Neural cell (in vitro differentiated cells): ENCODE results near the gene CES2. TPM values are rescaled to one million over a fixed set of nuclear protein-coding genes. Genes with fewer than 3 reads are reported as not detected.

Experiments used
- H2AFZ ChIP-seq: fragments of 200-600, 300-800 bp; sonication (generic), shearing (Covaris generic); 2 replicates; pipeline ENCODE4 v1.6.0; 2014; ENCODE audit warnings: low read depth, mild to moderate bottlenecking, antibody characterized with exemption, low read length, moderate library complexity
- H3F3A ChIP-seq: fragments of 200-600 bp; shearing (Covaris generic); 2 replicates; pipeline ENCODE4 v1.6.1; 2016; ENCODE audit warnings: mild to moderate bottlenecking, moderate library complexity, mixed read lengths, antibody characterized with exemption, low read length; ENCODE audit not compliant: insufficient read depth, poor library complexity, severe bottlenecking
- H3K27ac ChIP-seq: fragments of 200-600, 300-800 bp; sonication (generic), shearing (Covaris generic); 2 replicates; pipeline ENCODE4 v1.5.1; 2014; ENCODE audit warnings: mild to moderate bottlenecking, low read length, moderate library complexity
- H3K27me3 ChIP-seq: fragments of 300-800, 200-600 bp; sonication (generic), shearing (Covaris generic); 2 replicates; pipeline ENCODE4 v1.6.0; 2014; ENCODE audit warnings: mild to moderate bottlenecking, low read depth, low read length, moderate library complexity; ENCODE audit not compliant: insufficient read depth
- H3K36me3 ChIP-seq: fragments of 300-800, 200-600 bp; sonication (generic), shearing (Covaris generic); 2 replicates; pipeline ENCODE4 v1.5.1; 2014; ENCODE audit warnings: mild to moderate bottlenecking, antibody characterized with exemption, low read length, moderate library complexity; ENCODE audit not compliant: insufficient read depth
- H3K4me2 ChIP-seq: fragments of 300-800, 200-600 bp; sonication (generic), shearing (Covaris generic); 2 replicates; pipeline ENCODE4 v1.6.0; 2014; ENCODE audit warnings: mild to moderate bottlenecking, low read length
- H3K4me3 ChIP-seq: fragments of 300-800, 200-600 bp; sonication (generic), shearing (Covaris generic); 2 replicates; pipeline ENCODE4 v1.5.1; 2014; ENCODE audit warnings: mild to moderate bottlenecking, low read length, moderate library complexity
- H3K79me2 ChIP-seq: fragments of 200-600 bp; shearing (Covaris generic); replicated peaks from 2 replicates; pipeline ENCODE4 v1.6.0; 2014; ENCODE audit warnings: mild to moderate bottlenecking, low read length, moderate library complexity; ENCODE audit not compliant: insufficient read depth
- H3K9ac ChIP-seq: fragments of 300-800, 200-600 bp; sonication (generic), shearing (Covaris generic); 2 replicates; pipeline ENCODE4 v1.6.1; 2016; ENCODE audit warnings: mild to moderate bottlenecking, low read length, mixed read lengths
- H3K9me2 ChIP-seq: fragments of 200-600 bp; shearing (Covaris generic); 2 replicates; pipeline ENCODE4 v1.6.1; 2016; ENCODE audit warnings: mild to moderate bottlenecking, low read length, mixed read lengths; ENCODE audit not compliant: insufficient read depth
- H3K9me3 ChIP-seq: fragments of 200-600, 300-800 bp; sonication (generic), shearing (Covaris generic); 2 replicates; pipeline ENCODE4 v1.6.1; 2016; ENCODE audit warnings: mild to moderate bottlenecking, mixed run types, low read length, moderate library complexity, mixed read lengths
- H4K20me1 ChIP-seq: fragments of 200-600 bp; shearing (Covaris generic); 2 replicates; pipeline ENCODE4 v1.6.1; 2016; ENCODE audit warnings: mild to moderate bottlenecking, mixed run types; ENCODE audit not compliant: insufficient read depth
- EP300 ChIP-seq: fragments of 450-650 bp; conservative IDR thresholded peaks from 2 replicates; pipeline ENCODE4 v1.6.1; 2014; ENCODE audit warnings: antibody characterized with exemption, mild to moderate bottlenecking, moderate library complexity; ENCODE audit not compliant: poor library complexity, severe bottlenecking
- EZH2 ChIP-seq: fragments of 200-600, 300-800 bp; shearing (Covaris generic), sonication (generic); IDR thresholded peaks from 2 replicates; pipeline ENCODE4 v1.6.1; 2014; ENCODE audit warnings: antibody characterized with exemption, low read length, borderline replicate concordance, mild to moderate bottlenecking; ENCODE audit not compliant: insufficient read depth, poor library complexity, severe bottlenecking
- MXI1 ChIP-seq: fragments of 450-650 bp; conservative IDR thresholded peaks from 2 replicates; pipeline ENCODE4 v1.6.1; 2014; ENCODE audit warnings: antibody characterized with exemption, mild to moderate bottlenecking; ENCODE audit not compliant: poor library complexity, severe bottlenecking
- POLR2AphosphoS5 ChIP-seq: IDR thresholded peaks from 2 replicates; pipeline ENCODE4 v1.6.1; 2012
- RAD21 ChIP-seq: fragments of 450-650 bp; conservative IDR thresholded peaks from 2 replicates; pipeline ENCODE4 v1.6.1; 2014; ENCODE audit warnings: antibody characterized with exemption, mild to moderate bottlenecking, moderate library complexity
- SMC3 ChIP-seq: fragments of 450-650 bp; conservative IDR thresholded peaks from 2 replicates; pipeline ENCODE4 v1.6.1; 2014; ENCODE audit warnings: antibody characterized with exemption, mild to moderate bottlenecking, moderate library complexity; ENCODE audit not compliant: poor library complexity
- TAF1 ChIP-seq: IDR thresholded peaks from 2 replicates; pipeline ENCODE4 v1.6.1; 2012; ENCODE audit warnings: low read depth
- polyA plus RNA-seq: library from polyadenylated mRNA; depleted of rRNA; stranded (reverse); fragments of >200 nt; gene quantifications from 2 replicates; pipeline ENCODE4 v1.2.3, GENCODE V29; 2014
- TF ChIP-seq, protein P1 (sequence below): IDR thresholded peaks from 2 replicates; pipeline ENCODE4 v1.6.1; 2012; ENCODE audit warnings: borderline replicate concordance
- TF ChIP-seq, protein P2 (sequence below): fragments of 450-650 bp; IDR thresholded peaks from 2 replicates; pipeline ENCODE4 v1.5.1; 2014; ENCODE audit warnings: antibody characterized with exemption, mild to moderate bottlenecking, moderate library complexity; ENCODE audit not compliant: poor library complexity, severe bottlenecking

Gene CES2
- polyA plus RNA-seq, 1 donor from 2014 or later: 22.9 TPM

DNA sequence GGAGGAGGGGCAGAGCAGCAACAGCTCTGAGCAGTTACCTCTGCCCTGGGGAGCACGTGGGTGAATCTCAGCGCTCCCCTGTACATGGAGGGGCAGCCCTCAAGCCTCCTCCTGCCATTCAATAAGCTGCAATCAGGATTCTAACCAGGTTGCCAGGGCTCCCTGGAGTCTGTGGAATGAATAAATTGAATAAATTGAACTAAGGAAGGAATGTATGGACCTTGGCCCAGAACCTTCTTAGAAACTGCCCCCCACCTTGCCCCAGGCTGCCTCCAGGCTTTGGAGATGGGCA lies 15.1 kb upstream of the CES2 start:
- TF ChIP-seq, protein P1, sequence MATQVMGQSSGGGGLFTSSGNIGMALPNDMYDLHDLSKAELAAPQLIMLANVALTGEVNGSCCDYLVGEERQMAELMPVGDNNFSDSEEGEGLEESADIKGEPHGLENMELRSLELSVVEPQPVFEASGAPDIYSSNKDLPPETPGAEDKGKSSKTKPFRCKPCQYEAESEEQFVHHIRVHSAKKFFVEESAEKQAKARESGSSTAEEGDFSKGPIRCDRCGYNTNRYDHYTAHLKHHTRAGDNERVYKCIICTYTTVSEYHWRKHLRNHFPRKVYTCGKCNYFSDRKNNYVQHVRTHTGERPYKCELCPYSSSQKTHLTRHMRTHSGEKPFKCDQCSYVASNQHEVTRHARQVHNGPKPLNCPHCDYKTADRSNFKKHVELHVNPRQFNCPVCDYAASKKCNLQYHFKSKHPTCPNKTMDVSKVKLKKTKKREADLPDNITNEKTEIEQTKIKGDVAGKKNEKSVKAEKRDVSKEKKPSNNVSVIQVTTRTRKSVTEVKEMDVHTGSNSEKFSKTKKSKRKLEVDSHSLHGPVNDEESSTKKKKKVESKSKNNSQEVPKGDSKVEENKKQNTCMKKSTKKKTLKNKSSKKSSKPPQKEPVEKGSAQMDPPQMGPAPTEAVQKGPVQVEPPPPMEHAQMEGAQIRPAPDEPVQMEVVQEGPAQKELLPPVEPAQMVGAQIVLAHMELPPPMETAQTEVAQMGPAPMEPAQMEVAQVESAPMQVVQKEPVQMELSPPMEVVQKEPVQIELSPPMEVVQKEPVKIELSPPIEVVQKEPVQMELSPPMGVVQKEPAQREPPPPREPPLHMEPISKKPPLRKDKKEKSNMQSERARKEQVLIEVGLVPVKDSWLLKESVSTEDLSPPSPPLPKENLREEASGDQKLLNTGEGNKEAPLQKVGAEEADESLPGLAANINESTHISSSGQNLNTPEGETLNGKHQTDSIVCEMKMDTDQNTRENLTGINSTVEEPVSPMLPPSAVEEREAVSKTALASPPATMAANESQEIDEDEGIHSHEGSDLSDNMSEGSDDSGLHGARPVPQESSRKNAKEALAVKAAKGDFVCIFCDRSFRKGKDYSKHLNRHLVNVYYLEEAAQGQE: no peak
- TF ChIP-seq EZH2: no peak
- no peak for TF ChIP-seq RAD21
- no peak for TF ChIP-seq POLR2AphosphoS5
- no peak for TF ChIP-seq SMC3
- no peak for TF ChIP-seq TAF1
- TF ChIP-seq EP300: no peak
- TF ChIP-seq, protein P2, sequence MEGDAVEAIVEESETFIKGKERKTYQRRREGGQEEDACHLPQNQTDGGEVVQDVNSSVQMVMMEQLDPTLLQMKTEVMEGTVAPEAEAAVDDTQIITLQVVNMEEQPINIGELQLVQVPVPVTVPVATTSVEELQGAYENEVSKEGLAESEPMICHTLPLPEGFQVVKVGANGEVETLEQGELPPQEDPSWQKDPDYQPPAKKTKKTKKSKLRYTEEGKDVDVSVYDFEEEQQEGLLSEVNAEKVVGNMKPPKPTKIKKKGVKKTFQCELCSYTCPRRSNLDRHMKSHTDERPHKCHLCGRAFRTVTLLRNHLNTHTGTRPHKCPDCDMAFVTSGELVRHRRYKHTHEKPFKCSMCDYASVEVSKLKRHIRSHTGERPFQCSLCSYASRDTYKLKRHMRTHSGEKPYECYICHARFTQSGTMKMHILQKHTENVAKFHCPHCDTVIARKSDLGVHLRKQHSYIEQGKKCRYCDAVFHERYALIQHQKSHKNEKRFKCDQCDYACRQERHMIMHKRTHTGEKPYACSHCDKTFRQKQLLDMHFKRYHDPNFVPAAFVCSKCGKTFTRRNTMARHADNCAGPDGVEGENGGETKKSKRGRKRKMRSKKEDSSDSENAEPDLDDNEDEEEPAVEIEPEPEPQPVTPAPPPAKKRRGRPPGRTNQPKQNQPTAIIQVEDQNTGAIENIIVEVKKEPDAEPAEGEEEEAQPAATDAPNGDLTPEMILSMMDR: no peak
- TF ChIP-seq MXI1: no peak
- H3K9me3 ChIP-seq: no peaks in the 10 kb centered on the region
- peaks cover 24% of the 10 kb centered on the region for H3K27me3 ChIP-seq
- H2AFZ ChIP-seq: no peak overlapping the region
- H3K4me3 ChIP-seq: no peak overlapping the region
- no peak overlapping the region for H3K4me2 ChIP-seq
- H4K20me1 ChIP-seq: no peaks in the 10 kb centered on the region
- no peak overlapping the region for H3K27ac ChIP-seq
- no peaks in the 10 kb centered on the region for H3K9me2 ChIP-seq
- no peaks in the 10 kb centered on the region for H3K79me2 ChIP-seq
- no peaks in the 10 kb centered on the region for H3F3A ChIP-seq
- H3K9ac ChIP-seq: no peak overlapping the region
- no peaks in the 10 kb centered on the region for H3K36me3 ChIP-seq

DNA sequence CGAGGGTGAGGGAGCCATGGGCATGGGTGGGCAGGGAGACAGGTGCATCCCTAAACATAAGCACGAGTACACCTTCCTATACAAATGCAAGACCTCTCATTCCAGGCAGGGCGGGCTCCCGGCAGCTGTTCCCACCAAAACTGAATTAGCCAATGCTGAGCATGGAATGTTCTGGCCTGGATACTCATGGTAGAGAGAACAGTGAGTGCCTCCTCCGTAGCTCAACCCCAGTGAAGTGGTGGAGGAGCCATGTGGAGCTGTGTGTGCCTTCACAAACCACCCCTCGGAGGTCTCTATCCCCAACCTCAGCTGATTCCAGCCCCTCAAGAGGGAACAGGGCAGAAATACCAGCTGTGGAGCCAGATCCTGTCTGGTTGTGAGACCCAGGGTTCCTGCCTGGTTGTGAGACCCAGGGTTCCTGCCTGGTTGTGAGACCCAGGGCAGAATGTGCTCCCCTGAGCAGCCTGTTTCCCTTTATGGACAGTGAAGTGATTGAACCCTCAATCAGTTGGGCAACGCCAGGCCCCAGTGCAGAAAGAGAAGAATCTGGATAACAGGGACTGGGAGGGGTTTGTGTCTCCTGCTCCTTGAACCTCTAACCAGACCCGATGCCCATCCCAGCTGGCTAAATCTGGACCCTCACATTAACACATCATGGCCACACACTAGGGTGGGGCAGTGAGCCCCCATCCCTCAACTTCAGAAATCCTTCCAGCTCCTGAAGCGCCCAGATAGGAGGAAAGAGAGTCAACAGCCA lies 14.2 kb upstream of the CES2 start:
- Histone ChIP-seq H3K4me2 (no peak overlapping the region), H3K36me3 (no peaks in the 10 kb centered on the region), H3K27me3 (peaks cover 33% of the 10 kb centered on the region), H4K20me1 (no peaks in the 10 kb centered on the region), H3F3A (no peaks in the 10 kb centered on the region), H3K9ac (no peak overlapping the region), H3K9me3 (no peaks in the 10 kb centered on the region), H3K27ac (no peak overlapping the region), H3K9me2 (no peaks in the 10 kb centered on the region), H3K79me2 (no peaks in the 10 kb centered on the region), H3K4me3 (no peak overlapping the region), H2AFZ (no peak overlapping the region)
- TF ChIP-seq, protein P2: no peak
- no peak for TF ChIP-seq MXI1
- TF ChIP-seq EZH2: no peak
- no peak for TF ChIP-seq TAF1
- TF ChIP-seq EP300: no peak
- TF ChIP-seq SMC3: no peak
- no peak for TF ChIP-seq POLR2AphosphoS5
- TF ChIP-seq, protein P1: no peak
- no peak for TF ChIP-seq RAD21
